Omental fat pad (tissue), 4 donors: ENCODE data around the gene BCR. TPM values are rescaled to one million over a fixed set of nuclear protein-coding genes. Genes with fewer than 3 reads are reported as not detected.

ENCODE experiments used
- ATAC-seq: fragments of 150-250 bp; one replicate; pipeline ENCODE4 v1.9.1; 2016; ENCODE audit warnings: mild to moderate bottlenecking, moderate library complexity; ENCODE audit not compliant: low FRiP score
- DNase-seq: peaks from one replicate; pipeline ENCODE4 v3.0.0-alpha.2; 2019; ENCODE audit warnings: low spot score
- total RNA-seq, 4 donors: library from RNA; depleted of rRNA; stranded (reverse); fragments of >200 nt; gene quantifications; one replicate each; pipeline ENCODE4 v1.1.0, GENCODE V29; 2016
- TF ChIP-seq, protein P1 (sequence below), 3 donors: fragments of 450-650 bp; IDR thresholded peaks; one replicate each; pipeline ENCODE4 v1.5.1; 2016 to 2017; ENCODE audit warnings: antibody characterized with exemption in 3 of 3, mild to moderate bottlenecking in 3 of 3, moderate library complexity in 2 of 3

Gene BCR
- total RNA-seq, 4 donors from 2014 or later = 34.8 to 128 (median 51.4) TPM

GRCh38 chr22:23199159-23199558 is 18.9 kb downstream of the BCR start:
- TF ChIP-seq, protein P1, sequence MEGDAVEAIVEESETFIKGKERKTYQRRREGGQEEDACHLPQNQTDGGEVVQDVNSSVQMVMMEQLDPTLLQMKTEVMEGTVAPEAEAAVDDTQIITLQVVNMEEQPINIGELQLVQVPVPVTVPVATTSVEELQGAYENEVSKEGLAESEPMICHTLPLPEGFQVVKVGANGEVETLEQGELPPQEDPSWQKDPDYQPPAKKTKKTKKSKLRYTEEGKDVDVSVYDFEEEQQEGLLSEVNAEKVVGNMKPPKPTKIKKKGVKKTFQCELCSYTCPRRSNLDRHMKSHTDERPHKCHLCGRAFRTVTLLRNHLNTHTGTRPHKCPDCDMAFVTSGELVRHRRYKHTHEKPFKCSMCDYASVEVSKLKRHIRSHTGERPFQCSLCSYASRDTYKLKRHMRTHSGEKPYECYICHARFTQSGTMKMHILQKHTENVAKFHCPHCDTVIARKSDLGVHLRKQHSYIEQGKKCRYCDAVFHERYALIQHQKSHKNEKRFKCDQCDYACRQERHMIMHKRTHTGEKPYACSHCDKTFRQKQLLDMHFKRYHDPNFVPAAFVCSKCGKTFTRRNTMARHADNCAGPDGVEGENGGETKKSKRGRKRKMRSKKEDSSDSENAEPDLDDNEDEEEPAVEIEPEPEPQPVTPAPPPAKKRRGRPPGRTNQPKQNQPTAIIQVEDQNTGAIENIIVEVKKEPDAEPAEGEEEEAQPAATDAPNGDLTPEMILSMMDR (IDR thresholded peaks at IDR 0.05) = no peak
- ATAC-seq = no peak
- no peak for DNase-seq

DNA sequence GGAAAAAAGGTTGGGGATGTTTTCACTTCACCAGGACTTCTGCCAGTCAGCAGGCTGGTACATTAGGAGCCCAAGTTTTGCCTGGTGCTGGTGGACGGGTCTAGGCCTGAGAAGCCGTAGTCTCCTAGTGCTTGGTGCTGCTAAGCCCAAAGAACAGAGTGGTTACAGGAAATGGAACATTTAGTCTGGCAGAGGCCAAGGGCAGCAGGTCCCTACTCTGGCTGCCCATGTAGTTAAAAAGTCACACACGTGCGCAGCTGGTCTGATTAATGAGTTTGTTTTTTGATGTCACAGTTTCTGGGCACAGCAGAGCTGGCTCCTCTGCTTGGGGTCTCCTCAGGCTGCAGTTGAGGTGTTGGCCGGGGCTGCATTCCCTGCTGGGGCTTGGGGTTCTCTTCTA is 20.6 kb downstream of the BCR start:
- ATAC-seq (no peak), DNase-seq (no peak)
- TF ChIP-seq, protein P1 (IDR thresholded peaks at IDR 0.05) = no peak

- no peak for DNase-seq
- TF ChIP-seq, protein P1 (IDR thresholded peaks at IDR 0.05) = no peak
- no peak for ATAC-seq
Measured at GRCh38 chr22:23202812-23203451, 22.6 kb downstream of the BCR start.

DNA sequence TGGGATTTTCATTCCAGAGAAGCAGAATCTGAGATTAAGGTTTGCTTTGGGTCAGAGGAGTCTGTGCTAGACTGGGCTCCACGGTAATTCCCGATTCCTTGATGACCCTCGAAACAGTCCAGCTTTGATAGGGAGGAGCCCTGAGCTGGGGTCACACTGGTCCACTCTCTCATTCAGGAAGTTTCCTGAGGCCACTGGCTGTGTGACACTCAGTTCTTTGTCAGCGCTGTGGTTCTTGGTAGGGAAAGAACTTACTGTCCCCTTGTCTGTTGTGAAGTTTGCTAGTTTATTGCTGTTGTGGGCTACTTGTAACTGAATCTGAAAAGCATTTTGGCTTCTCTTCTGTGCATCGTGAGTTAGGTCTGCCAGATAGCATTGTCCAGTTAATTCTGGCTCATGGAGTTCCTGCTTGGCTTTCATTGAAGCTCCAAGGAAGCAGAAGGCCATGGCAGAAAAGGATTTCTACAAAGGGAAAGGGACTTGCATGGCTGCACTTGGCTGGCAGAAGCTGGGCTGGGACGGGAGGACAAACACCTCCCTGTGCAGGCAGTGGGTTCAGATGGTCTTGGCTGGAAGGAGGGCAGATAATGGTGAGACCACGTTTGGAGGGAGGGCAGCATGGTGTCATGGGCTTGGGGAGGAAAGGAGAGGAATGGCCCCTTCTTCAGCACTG is 23.3 kb downstream of the BCR start:
- TF ChIP-seq, protein P1 (IDR thresholded peaks at IDR 0.05) = no peak
- ATAC-seq (no peak), DNase-seq (no peak)

DNA sequence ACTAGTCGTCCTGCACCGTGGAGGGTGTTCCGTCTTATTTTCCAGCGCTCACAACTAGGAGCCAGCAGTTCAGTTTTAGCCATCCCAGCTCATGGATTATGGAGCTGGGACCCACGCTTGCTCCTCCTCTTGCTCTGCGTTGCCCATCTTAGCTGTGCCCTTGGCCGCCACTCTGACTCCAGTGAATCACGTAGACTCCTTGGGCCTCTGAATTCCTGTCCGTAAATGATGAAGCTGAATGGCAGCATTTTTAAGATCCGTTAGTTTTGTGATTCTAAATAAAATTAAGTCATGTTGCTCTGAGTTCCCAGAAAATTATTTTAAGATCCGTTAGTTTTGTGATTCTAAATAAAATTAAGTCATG is 23.8 kb downstream of the BCR start:
- TF ChIP-seq, protein P1 (IDR thresholded peaks at IDR 0.05) = no peak
- ATAC-seq (peak; percentile 26), DNase-seq (no peak)

DNA sequence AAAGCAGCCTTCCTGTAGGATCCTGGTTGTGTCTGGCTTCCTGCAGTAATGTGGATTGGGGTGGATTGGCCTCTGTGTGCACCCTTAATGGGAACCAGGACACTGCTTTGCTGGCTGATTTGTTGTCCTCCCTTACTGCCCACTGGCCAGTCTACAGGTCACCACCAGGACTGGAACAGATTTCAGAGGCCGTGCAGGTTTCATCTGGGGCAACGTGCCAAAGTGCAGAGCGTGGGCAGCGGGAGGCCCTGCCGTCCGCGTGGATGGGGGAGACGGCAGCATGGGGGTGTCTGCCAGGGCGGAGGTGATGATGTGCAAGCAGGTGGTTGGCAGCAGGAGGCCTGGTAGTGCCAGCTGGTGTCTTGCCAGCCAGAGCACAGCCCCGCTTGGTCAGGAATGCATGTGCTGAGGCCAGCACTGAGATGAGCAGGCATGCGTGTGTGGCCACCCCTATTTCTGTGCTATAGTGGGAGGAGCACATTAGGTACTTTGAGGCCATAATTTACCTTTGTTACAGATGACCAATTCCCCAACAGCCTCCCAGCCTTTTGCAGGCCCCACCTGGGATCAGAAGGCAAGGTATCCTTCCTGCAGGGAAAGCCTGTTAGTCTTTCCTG is 24.3 kb downstream of the BCR start:
- peak; percentile 82 for ATAC-seq
- TF ChIP-seq, protein P1 (IDR thresholded peaks at IDR 0.05) = no peak
- no peak for DNase-seq
